Breast epithelium (tissue), 4 donors: ENCODE measurements around the gene HOXA6. TPM values are rescaled to one million over a fixed set of nuclear protein-coding genes. Genes with fewer than 3 reads are reported as not detected.

Source experiments
- DNase-seq, 2 donors: peaks; one replicate each; pipeline ENCODE4 v3.0.0-alpha.2; 2019; ENCODE audit warnings: low spot score in 2 of 2
- H3K27ac ChIP-seq, 2 donors: fragments of 200-600 bp; sonication (generic) in 1 of 2; one replicate each; pipeline ENCODE4 v1.5.1; 2016 to 2019; ENCODE audit warnings: mild to moderate bottlenecking in 1 of 2
- H3K27me3 ChIP-seq, 2 donors: fragments of 200-600 bp; sonication (generic) in 1 of 2; one replicate each; pipeline versions ENCODE4 v1.5.1 to v1.6.0; 2017 to 2019; ENCODE audit warnings: control low read depth in 1 of 2, mild to moderate bottlenecking in 1 of 2
- H3K36me3 ChIP-seq: fragments of 200-600 bp; one replicate; pipeline ENCODE4 v1.5.1; 2019
- H3K4me1 ChIP-seq, 2 donors: fragments of 200-600 bp; sonication (generic); one replicate each; pipeline ENCODE4 v1.5.1; 2016 to 2019; ENCODE audit warnings: control low read depth in 1 of 2
- H3K4me3 ChIP-seq, 3 donors: fragments of 200-600 bp; sonication (generic); 1 replicate in 2 of 3; 2 replicates in 1 of 3; pipeline ENCODE4 v1.5.1; 2016 to 2019; ENCODE audit warnings: mild to moderate bottlenecking in 3 of 3, moderate library complexity in 2 of 3
- H3K9me3 ChIP-seq, 2 donors: fragments of 200-600 bp; sonication (generic) in 1 of 2; one replicate each; pipeline ENCODE4 v1.5.1; 2016 to 2019; ENCODE audit warnings: control low read depth in 1 of 2
- CTCF ChIP-seq, 3 donors: fragments of 450-650 bp; IDR thresholded peaks; one replicate each; pipeline ENCODE4 v1.5.1; 2016 to 2017; ENCODE audit warnings: antibody characterized with exemption in 3 of 3, mild to moderate bottlenecking in 3 of 3, moderate library complexity in 3 of 3
- POLR2A ChIP-seq: fragments of 450-650 bp; IDR thresholded peaks from one replicate; pipeline ENCODE4 v1.6.1; 2016; ENCODE audit warnings: antibody characterized with exemption, mild to moderate bottlenecking, moderate library complexity
- POLR2AphosphoS5 ChIP-seq, 3 donors: sonication (generic); formaldehyde crosslinking; IDR thresholded peaks; one replicate each; pipeline ENCODE4 v1.6.1; 2017; ENCODE audit warnings: antibody characterized with exemption in 3 of 3
- intact Hi-C: fragments of 100-400 bp; cut with DNase I; formaldehyde crosslinking; loops from one replicate; pipeline ENCODE4 v1.15.1; 2023; ENCODE audit warnings: low total_unique reads
- total RNA-seq, 3 donors: library from RNA; depleted of rRNA; stranded (reverse); fragments of >200 nt; gene quantifications; one replicate each; pipeline ENCODE4 v1.1.0, GENCODE V29; 2016

Gene HOXA6
- total RNA-seq, 3 donors from 2014 or later, result 7.9 to 16.0 (median 9.0) TPM

DNA sequence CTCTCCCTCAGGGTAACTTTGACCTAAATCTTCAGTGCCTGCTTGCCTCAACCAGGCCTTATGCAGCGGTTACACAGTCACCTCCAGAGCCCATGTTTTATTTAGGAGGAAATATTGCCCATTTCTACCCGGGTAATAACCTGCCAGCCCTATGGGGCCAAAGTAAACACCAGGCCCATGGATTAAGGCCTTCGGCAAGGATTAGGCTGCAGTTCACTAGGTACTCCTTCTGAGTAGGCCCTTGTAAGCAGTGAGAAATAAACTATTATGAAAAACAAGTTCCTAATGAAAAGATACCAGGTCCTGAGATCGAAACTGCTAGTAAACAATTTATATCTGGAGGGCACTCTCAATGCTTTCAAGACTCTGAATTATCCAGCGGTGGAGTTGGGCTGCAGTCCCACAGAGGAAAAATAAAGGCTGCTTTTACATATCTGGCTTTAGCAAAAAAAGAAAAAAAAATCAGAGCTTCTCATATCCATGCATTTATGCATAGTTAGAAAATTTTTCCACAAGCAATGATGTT is 30.3 kb upstream of the HOXA6 start:
- no peaks in the 10 kb centered on the region for H3K4me1 ChIP-seq
- peak overlapping the region in 1 of 3 donors; percentile 15 for H3K4me3 ChIP-seq
- peaks cover 8 to 85% of the 10 kb centered on the region in 2 donors for H3K27me3 ChIP-seq
- no peaks in the 10 kb centered on the region for H3K36me3 ChIP-seq
- H3K27ac ChIP-seq, result no peak overlapping the region
- no peak for DNase-seq
- no peak for TF ChIP-seq POLR2A
- TF ChIP-seq POLR2AphosphoS5 (IDR thresholded peaks at IDR 0.05), result no peak
- no peak for TF ChIP-seq CTCF (IDR thresholded peaks at IDR 0.05)
- no peaks in the 10 kb centered on the region for H3K9me3 ChIP-seq
- intact Hi-C loops, result loop anchor here (10.0 kb wide), 1 partner anchor 1323 kb away; no protein-coding TSS in a partner anchor

DNA sequence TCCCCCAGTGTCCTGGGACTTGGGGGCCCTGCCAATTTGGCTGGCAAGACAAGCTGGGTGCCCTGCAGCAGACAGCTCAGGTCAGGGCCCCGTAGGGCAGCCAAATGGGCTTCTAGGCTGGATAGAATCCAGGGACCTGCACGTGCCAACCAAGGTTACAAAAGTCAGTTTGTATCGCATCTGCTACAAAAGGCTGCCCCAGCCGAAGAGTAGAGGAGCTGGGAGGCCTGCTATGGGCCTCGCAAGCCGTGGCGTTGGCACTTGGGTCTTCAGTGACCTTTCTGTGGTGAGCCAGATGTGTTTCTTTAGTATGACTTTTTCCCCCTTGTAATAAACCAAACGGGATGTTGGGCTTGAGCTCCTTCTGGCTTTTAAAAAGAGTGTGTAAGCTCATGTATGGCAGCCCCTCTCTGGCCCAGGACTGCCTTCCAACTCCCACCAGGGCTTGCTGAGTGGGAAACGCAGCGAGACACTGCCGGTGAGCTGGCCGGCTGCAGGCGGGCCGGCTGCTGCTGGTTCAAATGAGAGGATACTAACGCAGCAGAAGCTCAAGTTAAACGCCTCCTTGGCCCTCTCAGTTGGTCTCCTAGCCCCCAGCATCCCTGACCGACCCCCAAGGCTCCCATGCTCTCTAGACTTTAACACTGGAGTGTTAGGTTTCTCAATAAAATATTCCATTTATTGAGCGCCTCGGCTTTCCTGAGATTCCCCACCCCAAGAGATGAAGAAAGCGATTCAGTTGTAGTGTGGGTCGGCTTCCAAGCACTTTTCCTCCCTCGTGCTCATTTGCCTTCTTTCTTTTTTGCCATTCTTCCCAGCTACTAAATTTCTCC is 29.6 kb upstream of the HOXA6 start:
- peak overlapping the region in 1 of 3 donors; percentile 15 for H3K4me3 ChIP-seq
- no peaks in the 10 kb centered on the region for H3K4me1 ChIP-seq
- no peaks in the 10 kb centered on the region for H3K36me3 ChIP-seq
- no peak overlapping the region for H3K27ac ChIP-seq
- no peak for DNase-seq
- TF ChIP-seq CTCF (IDR thresholded peaks at IDR 0.05) (no peak), POLR2AphosphoS5 (IDR thresholded peaks at IDR 0.05) (no peak), POLR2A (no peak)
- no peaks in the 10 kb centered on the region for H3K9me3 ChIP-seq
- H3K27me3 ChIP-seq, result peaks cover 8 to 78% of the 10 kb centered on the region in 2 donors
- intact Hi-C loops, result loop anchor here (10.0 kb wide), 1 partner anchor 1322 kb away; no protein-coding TSS in a partner anchor

DNA sequence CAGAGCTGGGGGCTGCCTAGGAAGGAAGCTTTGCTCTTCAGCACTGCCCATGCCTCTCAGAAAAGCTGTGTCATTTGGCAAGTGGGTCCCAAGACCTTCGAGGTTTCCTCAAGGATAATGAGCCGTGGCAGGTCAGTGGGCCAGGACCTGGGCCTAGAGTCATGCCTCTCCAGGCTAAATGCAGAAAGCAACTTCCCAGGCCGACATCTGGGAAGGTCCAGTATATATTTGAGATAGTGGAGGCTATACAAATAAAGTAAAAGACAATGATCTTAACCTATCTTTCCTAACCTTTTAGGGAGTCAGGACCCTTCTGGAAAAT is 28.9 kb upstream of the HOXA6 start:
- peaks cover 3 to 71% of the 10 kb centered on the region in 2 donors for H3K27me3 ChIP-seq
- H3K4me3 ChIP-seq, result peak overlapping the region in 1 of 3 donors; percentile 19
- H3K4me1 ChIP-seq, result no peaks in the 10 kb centered on the region
- H3K36me3 ChIP-seq, result no peaks in the 10 kb centered on the region
- intact Hi-C loops, result loop anchor here (10.0 kb wide), 1 partner anchor 1322 kb away; no protein-coding TSS in a partner anchor
- H3K27ac ChIP-seq, result no peak overlapping the region
- DNase-seq, result no peak
- TF ChIP-seq POLR2AphosphoS5 (IDR thresholded peaks at IDR 0.05), result no peak
- TF ChIP-seq POLR2A, result no peak
- TF ChIP-seq CTCF (IDR thresholded peaks at IDR 0.05), result no peak
- no peaks in the 10 kb centered on the region for H3K9me3 ChIP-seq

DNA sequence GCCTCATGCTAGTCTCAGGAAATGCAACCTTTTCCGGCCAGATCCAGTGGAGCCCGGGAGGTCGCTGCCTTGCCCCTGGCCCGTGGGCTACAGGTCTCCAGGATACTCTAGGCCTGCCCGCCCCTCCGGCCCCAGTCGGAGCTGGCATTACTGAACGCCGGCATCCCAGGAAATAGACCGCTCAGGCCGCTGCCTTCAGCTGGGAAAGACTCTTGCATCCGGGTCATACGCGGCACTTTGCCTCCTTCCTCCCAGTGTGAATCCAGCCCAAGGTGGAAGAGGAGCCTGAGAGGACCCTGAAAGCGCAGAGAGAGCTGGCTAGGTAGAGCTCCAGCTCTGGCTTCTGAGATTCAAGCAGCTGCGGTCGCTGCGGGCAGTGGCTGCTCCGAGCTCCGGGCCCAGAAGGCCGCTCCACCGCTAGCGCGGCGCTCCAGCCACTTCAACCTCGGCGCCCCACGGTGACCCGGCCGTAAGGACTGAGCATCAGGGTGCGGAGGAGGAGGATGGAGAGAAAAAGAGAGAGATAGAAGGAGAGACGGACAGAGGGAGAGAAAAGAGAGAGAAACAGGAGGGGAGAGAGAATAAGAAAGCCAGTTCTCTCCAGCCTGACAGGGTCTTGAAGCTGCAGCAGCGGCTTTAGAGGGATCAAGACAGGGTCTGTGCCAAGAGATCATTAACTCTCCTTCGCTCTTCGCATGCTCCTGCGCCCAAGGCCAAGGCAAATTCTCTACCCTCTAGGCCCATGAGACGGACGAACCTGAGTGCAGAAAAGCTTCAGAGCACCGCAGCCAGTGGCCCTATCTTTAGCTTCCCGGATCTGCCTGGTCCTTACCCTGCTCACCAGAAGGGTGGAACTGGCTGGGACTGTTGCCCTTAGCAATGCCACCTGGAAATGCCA is 28.3 kb upstream of the HOXA6 start:
- peak in 1 of 2 donors; percentile 49 for DNase-seq
- TF ChIP-seq CTCF (IDR thresholded peaks at IDR 0.05), result no peak
- no peak for TF ChIP-seq POLR2A
- TF ChIP-seq POLR2AphosphoS5 (IDR thresholded peaks at IDR 0.05), result no peak
- Histone ChIP-seq H3K4me1 (no peaks in the 10 kb centered on the region), H3K27ac (no peak overlapping the region), H3K9me3 (no peaks in the 10 kb centered on the region), H3K36me3 (no peaks in the 10 kb centered on the region), H3K27me3 (peaks cover 5 to 67% of the 10 kb centered on the region in 2 donors), H3K4me3 (peak overlapping the region in 1 of 3 donors; percentile 19)
- intact Hi-C loops, result loop anchor here (10.0 kb wide), 1 partner anchor 1321 kb away; no protein-coding TSS in a partner anchor
